ENCODE measurements around the gene PBX4. TPM values are rescaled to one million over a fixed set of nuclear protein-coding genes. Genes with fewer than 3 reads are reported as not detected.

Gene PBX4
- total RNA-seq, 2 experiments from 2014 or later = 5.0 to 6.7 TPM

Other genes with a start within 250 kb of the PBX4 start
- gene GATAD2A, start 213.0 kb downstream of the PBX4 start, total RNA-seq (2014; rRNA removed; shearing (Covaris generic)) = 62.8 and 73.4 TPM in 2 replicates
- gene GATAD2A, start 213.0 kb downstream of the PBX4 start, total RNA-seq (2022) = 126 and 156 TPM in 2 replicates
- gene TSSK6, start 103.1 kb downstream of the PBX4 start, total RNA-seq (2014; rRNA removed; shearing (Covaris generic)) = 7.1 and 10.5 TPM in 2 replicates
- gene TSSK6, start 103.1 kb downstream of the PBX4 start, total RNA-seq (2022) = 6.4 and 8.7 TPM in 2 replicates
- gene NDUFA13, start 102.5 kb downstream of the PBX4 start, total RNA-seq (2014; rRNA removed; shearing (Covaris generic)) = 275 and 320 TPM in 2 replicates
- gene NDUFA13, start 102.5 kb downstream of the PBX4 start, total RNA-seq (2022) = 421 and 429 TPM in 2 replicates
- 5.4 and 6.9 TPM in 2 replicates for gene YJEFN3, start 89.8 kb downstream of the PBX4 start, total RNA-seq (2014; rRNA removed; shearing (Covaris generic))
- gene YJEFN3, start 89.8 kb downstream of the PBX4 start, total RNA-seq (2022) = 35.3 and 35.8 TPM in 2 replicates
- 0.19 TPM in 1 of 2 replicates, not detected in the other for gene CILP2, start 80.4 kb downstream of the PBX4 start, total RNA-seq (2014; rRNA removed; shearing (Covaris generic))
- gene CILP2, start 80.4 kb downstream of the PBX4 start, total RNA-seq (2022) = 0.48 and 0.51 TPM in 2 replicates
- 6.0 and 12.4 TPM in 2 replicates for gene LPAR2, start 9.5 kb upstream of the PBX4 start, total RNA-seq (2014; rRNA removed; shearing (Covaris generic))
- 17.5 and 18.4 TPM in 2 replicates for gene LPAR2, start 9.5 kb upstream of the PBX4 start, total RNA-seq (2022)
- gene GMIP, start 25.0 kb upstream of the PBX4 start, total RNA-seq (2014; rRNA removed; shearing (Covaris generic)) = 30.1 and 34.7 TPM in 2 replicates
- 41.6 and 48.7 TPM in 2 replicates for gene GMIP, start 25.0 kb upstream of the PBX4 start, total RNA-seq (2022)
- gene ATP13A1, start 45.0 kb upstream of the PBX4 start, total RNA-seq (2014; rRNA removed; shearing (Covaris generic)) = 41.0 and 58.3 TPM in 2 replicates
- gene ATP13A1, start 45.0 kb upstream of the PBX4 start, total RNA-seq (2022) = 122 and 128 TPM in 2 replicates
- 83.8 and 85.6 TPM in 2 replicates for gene ZNF101, start 50.2 kb upstream of the PBX4 start, total RNA-seq (2014; rRNA removed; shearing (Covaris generic))
- 66.6 and 87.0 TPM in 2 replicates for gene ZNF101, start 50.2 kb upstream of the PBX4 start, total RNA-seq (2022)
- 4.5 and 8.7 TPM in 2 replicates for gene ZNF14, start 114.4 kb upstream of the PBX4 start, total RNA-seq (2014; rRNA removed; shearing (Covaris generic))
- gene ZNF14, start 114.4 kb upstream of the PBX4 start, total RNA-seq (2022) = 7.0 and 8.4 TPM in 2 replicates
- 22.1 and 36.4 TPM in 2 replicates for gene ZNF506, start 203.1 kb upstream of the PBX4 start, total RNA-seq (2014; rRNA removed; shearing (Covaris generic))
- 29.7 and 32.3 TPM in 2 replicates for gene ZNF506, start 203.1 kb upstream of the PBX4 start, total RNA-seq (2022)
- gene ZNF253, start 247.2 kb upstream of the PBX4 start, total RNA-seq (2014; rRNA removed; shearing (Covaris generic)) = 20.5 and 29.9 TPM in 2 replicates
- gene ZNF253, start 247.2 kb upstream of the PBX4 start, total RNA-seq (2022) = 36.8 and 39.1 TPM in 2 replicates